Measurements from ENCODE around the gene TOMM20.

DNA sequence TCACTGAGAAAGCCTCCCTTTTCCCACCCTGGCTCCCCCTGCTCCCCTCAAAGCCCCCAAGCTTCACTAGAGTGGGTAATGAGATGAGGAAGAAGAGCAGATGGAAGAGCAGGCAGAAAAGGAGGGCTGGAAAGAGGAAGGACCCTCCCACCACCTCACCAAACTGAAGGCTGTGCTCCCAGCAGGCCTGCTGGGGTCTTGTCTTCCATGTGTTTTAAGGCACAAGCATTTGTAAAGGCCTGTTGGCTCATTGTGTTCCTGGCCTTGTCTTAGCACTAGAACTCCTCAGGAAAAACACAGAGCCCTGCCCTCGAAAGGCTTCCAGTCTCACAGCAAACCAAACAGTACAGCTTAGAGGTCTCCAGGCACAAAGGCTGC, 51.5 kb downstream of the TOMM20 start:
- TF ChIP-seq, protein P1, sequence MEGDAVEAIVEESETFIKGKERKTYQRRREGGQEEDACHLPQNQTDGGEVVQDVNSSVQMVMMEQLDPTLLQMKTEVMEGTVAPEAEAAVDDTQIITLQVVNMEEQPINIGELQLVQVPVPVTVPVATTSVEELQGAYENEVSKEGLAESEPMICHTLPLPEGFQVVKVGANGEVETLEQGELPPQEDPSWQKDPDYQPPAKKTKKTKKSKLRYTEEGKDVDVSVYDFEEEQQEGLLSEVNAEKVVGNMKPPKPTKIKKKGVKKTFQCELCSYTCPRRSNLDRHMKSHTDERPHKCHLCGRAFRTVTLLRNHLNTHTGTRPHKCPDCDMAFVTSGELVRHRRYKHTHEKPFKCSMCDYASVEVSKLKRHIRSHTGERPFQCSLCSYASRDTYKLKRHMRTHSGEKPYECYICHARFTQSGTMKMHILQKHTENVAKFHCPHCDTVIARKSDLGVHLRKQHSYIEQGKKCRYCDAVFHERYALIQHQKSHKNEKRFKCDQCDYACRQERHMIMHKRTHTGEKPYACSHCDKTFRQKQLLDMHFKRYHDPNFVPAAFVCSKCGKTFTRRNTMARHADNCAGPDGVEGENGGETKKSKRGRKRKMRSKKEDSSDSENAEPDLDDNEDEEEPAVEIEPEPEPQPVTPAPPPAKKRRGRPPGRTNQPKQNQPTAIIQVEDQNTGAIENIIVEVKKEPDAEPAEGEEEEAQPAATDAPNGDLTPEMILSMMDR (conservative IDR thresholded peaks at IDR 0.05 in 1 of 2, IDR thresholded peaks at IDR 0.05 in 1 of 2; ENCODE audit: low read depth in 1 of 2, low read length in 2 of 2), result no peak
- TF ChIP-seq EZH2 (IDR thresholded peaks at IDR 0.05; ENCODE audit: low read length, missing control alignments), result no peak
